ENCODE measurements around the gene CLEC11A.
"Not testable (repeated sequence)": the region's sequence is repeated elsewhere in the genome, so short reads cannot be mapped to it uniquely, and the experiment has no call there.

CLEC11A gene

GRCh38 chr19:50723735-50724521, 764 bp downstream of the CLEC11A start:
- no peak for DNase-seq

DNA sequence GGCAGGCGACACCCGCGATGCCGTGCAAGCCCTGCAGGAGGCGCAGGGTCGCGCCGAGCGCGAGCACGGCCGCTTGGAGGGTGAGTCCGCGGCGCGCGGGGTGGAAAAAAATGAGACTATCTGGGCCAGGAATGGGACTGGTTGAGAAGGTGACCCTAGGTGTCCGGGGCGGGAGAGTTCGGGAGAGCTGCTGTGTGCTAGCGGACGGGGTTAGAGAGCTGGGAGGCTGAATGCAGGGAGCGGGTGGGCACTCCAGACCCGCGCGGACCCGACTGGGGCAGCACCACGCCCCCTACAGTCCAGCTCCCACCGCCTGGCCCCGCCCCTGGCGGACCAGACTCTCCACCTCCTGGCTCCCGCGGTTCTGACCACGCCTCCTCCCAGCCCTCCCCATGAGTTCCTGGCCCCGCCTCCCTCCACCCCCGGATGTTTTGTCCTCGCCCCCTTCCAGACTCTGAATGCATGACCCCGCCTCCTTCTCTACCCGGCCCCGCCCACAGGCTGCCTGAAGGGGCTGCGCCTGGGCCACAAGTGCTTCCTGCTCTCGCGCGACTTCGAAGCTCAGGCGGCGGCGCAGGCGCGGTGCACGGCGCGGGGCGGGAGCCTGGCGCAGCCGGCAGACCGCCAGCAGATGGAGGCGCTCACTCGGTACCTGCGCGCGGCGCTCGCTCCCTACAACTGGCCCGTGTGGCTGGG, 1.5 kb downstream of the CLEC11A start:
- peak; percentile 89 for DNase-seq

GRCh38 chr19:50725218-50725910, 2.2 kb downstream of the CLEC11A start:
- no peak for DNase-seq

DNA sequence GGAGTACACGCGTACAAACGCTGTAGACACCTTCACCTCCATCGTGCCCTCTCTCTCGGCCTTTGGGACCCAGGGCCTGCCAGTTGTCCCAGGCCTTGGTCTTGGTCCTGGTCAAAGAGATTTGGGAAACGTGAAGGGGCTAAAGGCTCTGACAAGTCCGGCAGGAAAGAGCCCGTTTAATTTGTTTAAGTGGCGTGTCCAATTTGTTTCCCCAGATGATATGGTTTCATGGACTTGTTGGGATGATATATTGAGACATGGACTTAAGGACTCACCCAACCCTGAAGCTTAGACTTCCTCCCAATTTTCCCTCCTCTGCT, 2.7 kb downstream of the CLEC11A start:
- DNase-seq, result no peak

DNA sequence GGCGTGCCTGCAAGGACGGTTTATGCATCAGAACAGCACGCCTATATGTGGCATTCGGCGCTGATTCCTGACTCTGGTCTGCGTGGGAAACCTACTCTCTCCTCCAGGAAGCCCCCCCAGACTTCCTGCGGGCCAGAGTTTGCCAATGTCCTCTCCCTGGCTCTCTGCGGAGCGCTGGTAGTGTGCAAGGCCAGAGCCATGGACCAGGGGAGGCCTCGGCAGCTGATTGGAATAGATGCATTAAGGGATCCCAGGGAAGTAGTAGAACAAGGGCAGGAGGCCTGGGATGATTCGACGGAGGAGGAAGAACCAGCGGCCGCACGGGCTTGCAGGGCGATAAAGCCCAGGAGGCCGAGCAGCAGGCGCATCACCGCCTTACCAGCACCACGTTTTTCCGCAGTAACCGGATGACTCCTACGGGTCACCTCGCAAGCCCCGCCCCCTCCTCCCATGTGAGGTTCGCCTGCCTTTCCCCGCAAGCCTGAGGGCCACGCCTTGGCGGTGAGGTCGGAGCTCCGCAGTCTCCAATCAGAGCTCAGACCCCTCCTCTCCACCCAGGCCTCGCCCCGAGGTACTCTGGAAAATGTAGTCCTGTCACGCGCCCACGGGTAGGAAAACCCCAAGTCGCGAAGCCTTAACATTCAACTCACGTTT, 5.0 kb downstream of the CLEC11A start:
- peak; percentile 66 for DNase-seq

GRCh38 chr19:50729894-50730293, 6.7 kb downstream of the CLEC11A start:
- no peak for DNase-seq

GRCh38 chr19:50735869-50736268, 12.7 kb downstream of the CLEC11A start:
- no peak for DNase-seq

DNA sequence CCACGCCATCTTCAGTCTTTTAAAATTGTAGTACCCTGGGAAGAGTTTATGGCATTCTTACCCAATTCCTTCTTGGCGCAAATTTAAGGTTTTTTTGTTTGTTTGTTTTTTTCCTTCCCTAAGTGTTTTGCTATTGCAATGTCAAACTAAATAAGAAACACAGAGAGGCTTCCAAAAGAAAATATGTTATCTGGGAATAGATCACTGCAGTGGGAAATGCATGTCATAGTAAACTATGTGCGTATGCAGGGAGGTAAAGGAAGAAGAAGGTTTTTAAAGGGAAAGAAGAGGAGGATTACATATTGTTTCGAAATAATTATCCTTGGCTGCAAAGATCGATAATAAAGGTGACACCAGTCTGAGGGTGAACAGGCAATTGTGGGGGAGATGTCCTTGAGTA, 13.2 kb downstream of the CLEC11A start:
- DNase-seq, result no peak

DNA sequence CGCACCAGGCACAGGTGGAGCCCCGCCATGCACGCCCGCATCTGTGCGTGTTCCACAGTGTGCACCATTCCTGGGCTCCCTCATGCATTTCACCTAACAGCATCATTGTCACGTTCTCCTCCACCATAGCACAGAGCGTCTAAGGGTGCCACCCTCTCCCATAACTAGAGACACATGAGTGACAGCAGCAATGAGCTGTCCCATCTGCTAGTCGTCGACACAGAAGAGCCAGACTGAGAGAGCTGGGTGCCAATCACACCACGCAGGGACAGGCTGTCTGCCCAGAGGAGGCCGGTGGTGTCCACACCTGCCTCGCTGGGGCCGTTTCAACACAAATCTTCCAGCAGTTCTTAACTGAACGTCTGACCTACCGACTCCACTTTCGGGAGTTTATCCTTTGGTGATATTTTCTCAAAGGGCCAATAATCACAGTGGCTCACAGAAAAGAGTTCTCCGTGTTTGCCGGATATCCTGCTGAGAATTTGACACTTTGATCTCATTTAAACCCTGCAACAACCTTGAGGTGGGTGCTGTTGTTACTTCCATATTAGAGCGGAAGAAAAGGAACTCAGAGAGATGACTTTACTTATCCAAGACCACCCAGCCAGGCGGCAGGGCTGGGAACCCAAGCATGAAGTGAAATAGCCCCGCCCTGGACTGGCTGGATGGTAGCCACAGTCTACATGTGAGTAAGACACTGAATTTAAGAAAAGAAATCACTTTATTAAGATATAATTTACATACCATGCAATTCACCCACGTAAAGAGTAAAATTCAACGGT, 16.2 kb downstream of the CLEC11A start:
- no peak for DNase-seq

DNA sequence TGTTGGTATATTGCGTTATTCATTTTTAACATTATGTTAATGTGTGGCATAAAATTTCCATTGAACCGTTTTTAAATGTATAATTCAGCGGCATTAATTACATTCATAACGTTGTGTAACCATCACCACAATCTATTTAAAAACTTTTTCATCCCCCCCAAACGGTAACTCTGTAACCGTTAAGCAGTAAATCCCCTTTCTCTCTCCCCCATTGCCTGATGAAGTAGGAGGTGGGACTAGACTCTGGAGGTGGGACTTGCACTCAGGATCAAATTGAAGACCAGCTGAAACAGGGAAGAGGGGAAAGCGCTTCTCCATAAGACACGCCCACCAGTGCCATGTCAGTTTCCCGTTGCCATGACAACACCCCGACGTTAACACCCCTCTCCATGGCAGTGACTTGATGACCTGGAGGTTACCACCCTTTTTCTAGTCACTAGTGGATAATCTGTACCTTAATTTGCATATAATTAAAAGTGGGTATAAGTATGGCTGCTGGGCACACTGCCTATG, 16.8 kb downstream of the CLEC11A start:
- no peak for DNase-seq

DNA sequence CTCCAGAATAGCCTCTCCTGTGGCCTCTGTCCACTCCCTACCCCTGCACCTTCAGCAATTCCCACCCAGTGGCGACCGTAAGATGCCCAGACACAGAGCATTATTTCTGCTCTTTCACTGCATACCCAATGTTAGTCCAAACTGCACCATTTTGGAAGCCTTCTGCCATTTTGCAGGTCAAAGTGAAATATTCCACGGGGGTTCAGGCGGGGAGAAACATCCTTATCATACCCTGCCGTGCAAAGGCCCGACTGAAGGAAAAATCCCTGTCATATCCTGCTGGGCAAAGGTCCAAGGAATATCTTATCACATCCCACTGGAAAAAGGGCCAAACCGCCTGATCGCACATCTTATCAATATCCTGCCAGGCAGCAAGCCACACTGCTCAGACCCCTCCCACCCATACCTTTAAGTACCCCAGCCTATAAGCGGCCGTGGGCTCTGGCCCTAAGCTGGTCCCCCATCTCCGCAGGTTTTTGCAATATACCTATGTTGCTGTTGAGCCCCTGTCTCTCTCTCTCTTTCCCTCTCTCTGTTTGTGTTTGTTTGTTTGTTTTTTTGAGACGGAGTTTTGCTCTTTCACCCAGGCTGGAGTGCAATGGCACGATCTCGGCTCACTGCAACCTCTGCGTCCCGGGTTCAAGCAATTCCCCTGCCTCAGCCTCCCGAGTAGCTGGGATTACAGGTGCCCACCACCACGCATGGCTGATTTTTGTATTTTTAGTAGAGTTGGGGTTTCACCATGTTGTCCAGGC, 18.2 kb downstream of the CLEC11A start:
- DNase-seq, result no peak

- no peak for DNase-seq
Measured at GRCh38 chr19:50743537-50743936, 20.4 kb downstream of the CLEC11A start.

DNA sequence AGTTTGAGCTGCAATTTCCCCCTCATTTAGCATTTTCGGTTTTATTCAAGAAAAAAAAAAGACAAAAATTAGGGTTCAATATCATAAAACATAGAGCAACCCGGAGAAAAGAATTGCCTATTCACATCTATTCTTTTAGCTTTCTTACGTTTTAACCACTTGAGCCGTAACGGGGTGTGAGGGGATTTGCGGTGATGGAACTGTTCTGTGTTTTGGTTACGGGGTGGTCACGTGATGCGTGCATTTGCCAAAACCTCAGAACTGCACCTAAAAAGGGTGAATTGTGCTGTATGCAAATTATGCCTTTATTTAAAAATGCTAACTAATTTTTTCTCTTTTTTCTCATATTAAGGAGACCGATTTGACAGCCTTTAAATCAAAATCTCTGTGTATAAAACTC, 22.1 kb downstream of the CLEC11A start:
- no peak for DNase-seq

- not testable (repeated sequence) for DNase-seq
Measured at GRCh38 chr19:50747141-50747540, 24.0 kb downstream of the CLEC11A start.

DNA sequence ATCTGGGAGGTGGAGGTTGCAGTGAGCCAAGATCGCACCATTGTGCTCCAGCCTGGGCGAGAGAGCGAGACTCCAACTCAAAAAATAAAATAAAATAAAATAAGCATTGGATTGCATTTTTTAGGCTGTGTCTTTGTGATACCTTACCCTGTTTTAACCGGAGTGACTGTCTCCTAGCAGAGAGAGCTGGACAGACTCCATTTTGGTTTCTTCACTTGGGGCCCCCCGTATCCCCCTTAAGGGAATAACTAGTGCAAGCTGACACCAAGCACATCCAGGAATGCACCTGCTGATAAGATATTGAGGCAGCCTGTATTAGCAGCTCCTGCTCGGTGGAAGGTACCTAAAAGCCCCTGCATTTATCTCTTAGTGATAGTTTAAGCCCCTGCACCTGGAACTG, 26.3 kb downstream of the CLEC11A start:
- DNase-seq, result no peak

DNA sequence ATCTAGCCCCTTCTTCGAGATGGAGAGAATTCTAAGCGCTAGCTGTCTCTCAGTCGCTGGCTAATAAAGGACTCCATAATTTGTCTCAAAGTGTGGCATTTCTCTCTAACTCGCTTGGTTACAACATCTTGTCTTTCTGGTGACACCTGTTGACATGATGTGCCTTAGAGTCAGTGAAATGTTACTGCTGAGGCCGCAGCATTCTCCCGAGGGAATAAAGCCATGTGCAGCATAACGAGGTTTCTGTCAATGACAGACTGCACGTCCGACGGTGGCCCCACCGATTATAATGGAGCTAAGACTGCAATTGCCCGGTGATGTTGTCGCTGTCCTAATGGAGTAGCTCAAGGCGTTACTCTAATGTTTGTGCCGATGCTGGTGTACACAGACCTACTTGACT, 26.8 kb downstream of the CLEC11A start:
- DNase-seq, result no peak

DNA sequence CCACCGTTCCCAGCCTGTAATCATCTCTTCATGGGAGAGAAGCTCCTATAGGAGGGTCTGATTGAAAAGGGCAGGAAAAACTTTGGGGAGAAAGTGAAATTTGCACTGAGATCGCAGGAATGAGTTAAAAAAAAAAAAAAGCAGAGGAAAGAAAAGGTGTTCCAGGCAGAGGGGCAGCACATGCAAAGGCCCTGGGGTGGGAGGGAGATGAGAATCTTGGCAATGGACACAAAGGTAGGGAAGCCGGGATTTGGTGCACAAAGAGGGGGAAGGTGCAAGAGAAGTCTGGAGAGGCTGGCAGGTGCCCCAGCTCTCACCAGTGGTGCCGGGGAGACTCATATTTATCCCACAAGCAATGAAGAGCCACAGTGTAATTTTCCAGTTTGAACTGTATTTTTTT, 30.7 kb downstream of the CLEC11A start:
- DNase-seq, result no peak

GRCh38 chr19:50756244-50756643, 33.1 kb downstream of the CLEC11A start:
- not testable (repeated sequence) for DNase-seq

GRCh38 chr19:50757624-50758023, 34.5 kb downstream of the CLEC11A start:
- not testable (repeated sequence) for DNase-seq

DNA sequence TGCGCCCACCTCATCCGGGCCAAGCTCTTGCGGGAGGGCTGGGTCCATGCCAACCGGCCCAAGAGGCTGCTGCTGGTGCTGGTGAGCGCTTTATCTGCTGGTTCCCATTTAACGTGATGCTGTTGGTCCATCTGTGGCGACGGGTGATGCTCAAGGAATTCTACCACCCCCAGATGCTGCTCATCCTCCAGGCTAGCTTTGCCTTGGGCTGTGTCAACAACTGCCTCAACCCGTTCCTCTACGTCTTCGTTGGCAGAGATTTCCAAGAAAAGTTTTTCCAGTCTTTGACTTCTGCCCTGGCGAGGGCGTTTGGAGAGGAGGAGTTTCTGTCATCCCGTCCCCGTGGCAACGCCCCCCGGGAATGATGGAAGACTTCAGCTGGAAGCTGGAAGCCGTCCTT, 35.9 kb downstream of the CLEC11A start:
- DNase-seq, result not testable (repeated sequence)

DNA sequence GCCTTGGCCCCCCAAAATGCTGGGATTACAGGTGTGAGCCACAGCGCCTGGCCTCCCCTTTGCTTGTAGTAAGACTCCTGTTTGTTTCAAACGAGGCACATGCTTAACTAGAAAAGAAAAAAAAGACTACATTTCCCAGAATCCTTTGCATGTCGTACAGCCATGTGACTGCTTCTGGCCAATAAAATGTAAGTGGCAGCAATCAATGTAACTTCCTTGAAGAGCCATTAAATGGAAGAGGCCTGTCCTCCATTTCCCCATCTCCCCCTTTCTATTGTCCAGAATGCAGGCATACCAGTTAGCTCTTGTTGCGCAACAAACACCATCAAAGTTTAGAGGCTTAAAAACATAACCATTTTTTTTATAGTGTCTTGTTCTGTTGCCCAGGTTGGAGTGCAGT, 36.7 kb downstream of the CLEC11A start:
- no peak for DNase-seq

DNA sequence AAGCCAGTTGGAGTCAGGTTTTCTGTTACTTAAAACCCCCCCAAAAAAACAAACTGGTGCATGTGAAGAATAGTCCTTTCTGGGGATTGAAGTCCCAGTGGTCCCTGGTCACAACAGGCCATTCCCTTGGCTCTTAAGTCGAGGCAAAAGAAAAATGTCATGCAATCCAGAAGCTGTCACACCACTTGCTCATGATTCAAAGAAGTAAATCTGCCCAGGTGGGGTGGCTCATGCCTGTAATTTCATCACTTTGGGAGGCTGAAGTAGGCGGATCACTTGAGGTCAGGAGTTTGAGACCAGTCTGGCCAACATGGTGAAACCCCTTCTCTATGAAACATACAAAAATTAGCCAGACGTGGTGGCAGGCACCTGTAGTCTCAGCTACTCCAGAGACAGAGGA, 38.3 kb downstream of the CLEC11A start:
- not testable (repeated sequence) for DNase-seq
